Thymus (tissue), 11 donors: ENCODE results near the gene COPA. TPM values are rescaled to one million over a fixed set of nuclear protein-coding genes. Genes with fewer than 3 reads are reported as not detected.

Source experiments
- DNase-seq, 9 donors: peaks; one replicate each; pipeline ENCODE4 v3.0.0-alpha.2; 2013; ENCODE audit warnings: low spot score in 9 of 9, low read depth in 6 of 9, missing footprints in 1 of 9
- H3K27ac ChIP-seq, 2 donors: one replicate each; pipeline ENCODE4 v1.5.1; 2013; ENCODE audit warnings: control low read depth in 1 of 2, low read depth in 1 of 2, low read length in 1 of 2, mild to moderate bottlenecking in 1 of 2, moderate library complexity in 1 of 2
- H3K27me3 ChIP-seq, 2 donors: one replicate each; pipeline ENCODE4 v1.5.1; 2013; ENCODE audit warnings: low read length in 1 of 2; ENCODE audit not compliant: control insufficient read depth in 2 of 2, insufficient read depth in 1 of 2
- H3K36me3 ChIP-seq, 2 donors: one replicate each; pipeline ENCODE4 v1.5.1; 2013; ENCODE audit warnings: low read length in 1 of 2, mild to moderate bottlenecking in 1 of 2, moderate library complexity in 1 of 2; ENCODE audit not compliant: control insufficient read depth in 2 of 2, insufficient read depth in 2 of 2
- H3K4me1 ChIP-seq, 2 donors: one replicate each; pipeline ENCODE4 v1.5.1; 2013; ENCODE audit warnings: low read length in 2 of 2; ENCODE audit not compliant: control insufficient read depth in 2 of 2, insufficient read depth in 2 of 2
- H3K4me3 ChIP-seq, 2 donors: one replicate each; pipeline ENCODE4 v1.5.1; 2013; ENCODE audit warnings: low read length in 2 of 2, control low read depth in 1 of 2, mild to moderate bottlenecking in 1 of 2
- H3K9me3 ChIP-seq, 2 donors: one replicate each; pipeline ENCODE4 v1.5.1; 2013; ENCODE audit warnings: low read length in 1 of 2, mild to moderate bottlenecking in 1 of 2; ENCODE audit not compliant: control insufficient read depth in 2 of 2, insufficient read depth in 1 of 2
- WGBS: extraction: QIAGEN DNeasy Blood & Tissue Kit; methylation state at CpG from one replicate; pipeline ENCODE4 v1.1.7; 2013; 5-methylcytosine and 5-hydroxymethylcytosine counted together
- polyA plus RNA-seq: library from polyadenylated mRNA; stranded (reverse); fragments of 200-250 nt; gene quantifications from one replicate; pipeline ENCODE4 v1.2.3, GENCODE V29; 2013
- total RNA-seq: library from RNA; stranded (reverse); fragments of 120-200 nt; gene quantifications from one replicate; pipeline ENCODE4 v1.2.4, GENCODE V29; 2013
- donor health status: healthy.

COPA gene
- total and polyA plus RNA-seq, 2 donors, result 61.5 to 80.2 TPM

- Histone ChIP-seq H3K27me3 (no peaks in the 10 kb centered on the region), H3K36me3 (peaks cover 47 to 84% of the 10 kb centered on the region in 2 donors), H3K4me1 (no peaks in the 10 kb centered on the region), H3K9me3 (no peaks in the 10 kb centered on the region), H3K27ac (no peak overlapping the region), H3K4me3 (no peak overlapping the region)
- WGBS, result 98% methylated on average over 4 of the region's 4 CpGs
- no peak for DNase-seq
These were observed 17.8 kb downstream of the COPA start for GRCh38 chr1:160325252-160325651.

GRCh38 chr1:160322831-160323230, 20.2 kb downstream of the COPA start:
- H3K4me1 ChIP-seq, result no peaks in the 10 kb centered on the region
- DNase-seq, result no peak
- peaks cover 37 to 68% of the 10 kb centered on the region in 2 donors for H3K36me3 ChIP-seq
- H3K4me3 ChIP-seq, result no peak overlapping the region
- H3K9me3 ChIP-seq, result no peaks in the 10 kb centered on the region
- no peak overlapping the region for H3K27ac ChIP-seq
- over 99% methylated on average over 6 of the region's 6 CpGs for WGBS
- H3K27me3 ChIP-seq, result no peaks in the 10 kb centered on the region

- Histone ChIP-seq H3K27ac (no peak overlapping the region), H3K9me3 (peaks cover 3 to 6% of the 10 kb centered on the region in 2 donors), H3K4me1 (no peaks in the 10 kb centered on the region), H3K4me3 (no peak overlapping the region), H3K27me3 (no peaks in the 10 kb centered on the region), H3K36me3 (peaks cover 58 to 81% of the 10 kb centered on the region in 2 donors)
- DNase-seq, result no peak
- WGBS, result 95% methylated on average over 2 of the region's 2 CpGs
These were observed 27.7 kb downstream of the COPA start for GRCh38 chr1:160315359-160315758.

GRCh38 chr1:160309571-160309970, 33.5 kb downstream of the COPA start:
- WGBS, result 98% methylated on average over 1 of the region's 1 CpG
- H3K4me3 ChIP-seq, result no peak overlapping the region
- H3K27ac ChIP-seq, result no peak overlapping the region
- H3K27me3 ChIP-seq, result no peaks in the 10 kb centered on the region
- H3K36me3 ChIP-seq, result peaks cover 65 to 92% of the 10 kb centered on the region in 2 donors
- H3K9me3 ChIP-seq, result peaks cover 0 to 3% of the 10 kb centered on the region in 2 donors
- no peak for DNase-seq
- H3K4me1 ChIP-seq, result no peaks in the 10 kb centered on the region

GRCh38 chr1:160309185-160309557, 33.9 kb downstream of the COPA start:
- peaks cover 66 to 88% of the 10 kb centered on the region in 2 donors for H3K36me3 ChIP-seq
- no peak for DNase-seq
- H3K4me3 ChIP-seq, result no peak overlapping the region
- H3K4me1 ChIP-seq, result no peaks in the 10 kb centered on the region
- H3K27me3 ChIP-seq, result no peaks in the 10 kb centered on the region
- H3K9me3 ChIP-seq, result peaks cover 0 to 3% of the 10 kb centered on the region in 2 donors
- H3K27ac ChIP-seq, result no peak overlapping the region

- H3K27me3 ChIP-seq, result no peaks in the 10 kb centered on the region
- no peak overlapping the region for H3K27ac ChIP-seq
- H3K9me3 ChIP-seq, result peaks cover 0 to 3% of the 10 kb centered on the region in 2 donors
- no peak for DNase-seq
- peaks cover 65 to 89% of the 10 kb centered on the region in 2 donors for H3K36me3 ChIP-seq
- no peak overlapping the region for H3K4me3 ChIP-seq
- H3K4me1 ChIP-seq, result no peaks in the 10 kb centered on the region
- 98% methylated on average over 4 of the region's 4 CpGs for WGBS
These were observed 34.4 kb downstream of the COPA start for GRCh38 chr1:160308451-160309184.

- Histone ChIP-seq H3K27ac (no peak overlapping the region), H3K9me3 (peaks cover 0 to 3% of the 10 kb centered on the region in 2 donors), H3K4me3 (no peak overlapping the region), H3K36me3 (peaks cover 65 to 79% of the 10 kb centered on the region in 2 donors), H3K27me3 (no peaks in the 10 kb centered on the region), H3K4me1 (no peaks in the 10 kb centered on the region)
- DNase-seq, result no peak
- 98% methylated on average over 13 of the region's 13 CpGs for WGBS
These were observed 35.8 kb downstream of the COPA start for GRCh38 chr1:160307118-160307791.

- Histone ChIP-seq H3K36me3 (peaks cover 55 to 63% of the 10 kb centered on the region in 2 donors), H3K4me3 (no peak overlapping the region), H3K27ac (no peak overlapping the region), H3K9me3 (no peaks in the 10 kb centered on the region), H3K4me1 (no peaks in the 10 kb centered on the region), H3K27me3 (no peaks in the 10 kb centered on the region)
- 83% methylated on average over 7 of the region's 7 CpGs for WGBS
- no peak for DNase-seq
These were observed 42.9 kb downstream of the COPA start for GRCh38 chr1:160300173-160300572.

- H3K27ac ChIP-seq, result no peak overlapping the region
- no peaks in the 10 kb centered on the region for H3K9me3 ChIP-seq
- H3K27me3 ChIP-seq, result no peaks in the 10 kb centered on the region
- peaks cover 82 to 85% of the 10 kb centered on the region in 2 donors for H3K36me3 ChIP-seq
- 97% methylated on average over 1 of the region's 1 CpG for WGBS
- no peak overlapping the region for H3K4me3 ChIP-seq
- H3K4me1 ChIP-seq, result no peaks in the 10 kb centered on the region
- DNase-seq, result no peak
These were observed 47.0 kb downstream of the COPA start for GRCh38 chr1:160296036-160296435.
